ENCODE data around the gene VAMP4. TPM values are rescaled to one million over a fixed set of nuclear protein-coding genes. Genes with fewer than 3 reads are reported as not detected.

VAMP4 gene
- total and polyA plus RNA-seq, 2 donors (not counting 3 experiments of a cell fraction or from before 2014, with no cell fraction given) = 2.1 to 10.4 TPM

- no peaks in the 10 kb centered on the region for H3K27me3 ChIP-seq (ENCODE audit: control insufficient read depth in 2 of 2, insufficient read depth in 2 of 2, low read length in 2 of 2)
- H3K27ac ChIP-seq (ENCODE audit: insufficient read depth, low read depth, low read length) = no peak overlapping the region
- no peak for FAIRE-seq
- CTCF ChIA-PET = interaction anchor here (1.0 kb wide), 1 partner anchor 29 kb away, joined by 4 read pairs; no protein-coding TSS in a partner anchor
- no peak for DNase-seq (ENCODE audit: low read depth, low spot score)
- no TSS peak for BruUV-seq (replicated peaks)
- dilution Hi-C loops (cut with MboI; ENCODE audit: extremely low pct_ligation_motif_present, low sequenced_read_pairs) = no loop called here
- TF ChIP-seq CTCF (IDR thresholded peaks at IDR 0.05; ENCODE audit: extremely low read depth in 1 of 2, insufficient read depth in 1 of 2, low read depth in 1 of 2, low read length in 2 of 2) = no peak
- TF ChIP-seq MYC (IDR thresholded peaks at IDR 0.05; ENCODE audit: low read depth, low read length) = no peak
- no peak for TF ChIP-seq FOS (IDR thresholded peaks at IDR 0.05; ENCODE audit: borderline replicate concordance, insufficient read depth, low read length)
- TF ChIP-seq POLR2A (IDR thresholded peaks at IDR 0.05; ENCODE audit: low read depth, low read length) = no peak
- TF ChIP-seq JUN (IDR thresholded peaks at IDR 0.05; ENCODE audit: borderline replicate concordance, insufficient read depth, insufficient read length, low read depth) = no peak
- TF ChIP-seq MAX (IDR thresholded peaks at IDR 0.05; ENCODE audit: insufficient read depth, insufficient read length) = no peak
- TF ChIP-seq POLR2AphosphoS5 (IDR thresholded peaks at IDR 0.05; ENCODE audit: insufficient read depth, low read depth, low read length) = no peak
- no peak for TF ChIP-seq GATA2 (IDR thresholded peaks at IDR 0.05; ENCODE audit: insufficient read depth, insufficient read length, low read depth, low read length)
- TF ChIP-seq EZH2 (IDR thresholded peaks at IDR 0.05; ENCODE audit: borderline replicate concordance, low read depth, low read length, severe bottlenecking) = no peak
- peaks cover 10% of the 10 kb centered on the region for H3K79me2 ChIP-seq (ENCODE audit: control insufficient read depth, insufficient read depth, low read length)
- no peaks in the 10 kb centered on the region for H3K36me3 ChIP-seq (ENCODE audit: control insufficient read depth in 2 of 2, extremely low read depth in 1 of 2, insufficient read depth in 2 of 2, low read length in 2 of 2)
- no peak overlapping the region for H3K4me2 ChIP-seq (ENCODE audit: insufficient read depth, low read length)
- H3K4me3 ChIP-seq (replicated peaks in 1 of 3; ENCODE audit: insufficient read depth in 1 of 3, low read depth in 1 of 3, low read length in 3 of 3) = no peak overlapping the region
- POLR2A ChIA-PET = no interaction called here
- H2AFZ ChIP-seq (ENCODE audit: low read depth, low read length) = no peak overlapping the region
- no peaks in the 10 kb centered on the region for H3K9me3 ChIP-seq (replicated peaks; ENCODE audit: control insufficient read depth, insufficient read depth, low read length)
- no peaks in the 10 kb centered on the region for H4K20me1 ChIP-seq (replicated peaks; ENCODE audit: control insufficient read depth, extremely low read depth, insufficient read depth, low read length)
- H3K4me1 ChIP-seq (ENCODE audit: control insufficient read depth, extremely low read depth, insufficient read depth, low read length) = peaks cover 22% of the 10 kb centered on the region
- intact Hi-C loops (cut with micrococcal nuclease) = no loop called here
- H3K9ac ChIP-seq (replicated peaks; ENCODE audit: extremely low read depth, insufficient read depth, low read length) = no peak overlapping the region
- H3K9me1 ChIP-seq (replicated peaks; ENCODE audit: control insufficient read depth, extremely low read depth, insufficient read depth, low read length) = no peaks in the 10 kb centered on the region
These were observed 3.1 kb upstream of the VAMP4 start for GRCh38 chr1:171744986-171745385.
